IMR-90 (cell line): ENCODE results near the gene ITFG2. TPM values are rescaled to one million over a fixed set of nuclear protein-coding genes. Genes with fewer than 3 reads are reported as not detected.

ENCODE experiments used
- ATAC-seq: fragments of 200-7000 bp; cut with Tn5 transposase; 2 replicates; pipeline ENCODE4 v1.9.1; 2020; ENCODE audit warnings: low read depth, mild to moderate bottlenecking, moderate library complexity
- BruUV-seq: library from RNA; stranded (reverse); fragments of 400-500 nt; replicated peaks from 2 replicates; lab custom pipeline; 2021; lab: Mats Ljungman, UMichigan
- CTCF ChIA-PET: fragments of 300-600 bp; formaldehyde crosslinking; extraction: SDS; loops from one replicate; lab custom pipeline; 2021; ENCODE audit warnings: antibody characterized with exemption; lab: Yijun Ruan, JAX
- POLR2A ChIA-PET: fragments of 300-600 bp; sonication (Branson Sonifier 250); formaldehyde crosslinking; loops from one replicate; lab custom pipeline; 2022; ENCODE audit warnings: antibody characterized with exemption; ENCODE audit not compliant: unreplicated experiment; lab: Charles Lee
- DNase-seq: peaks from one replicate; pipeline ENCODE4 v3.0.0; 2013
- H2AFZ ChIP-seq: replicated peaks from 2 replicates; pipeline ENCODE3; 2013; ENCODE audit warnings: low read length, mild to moderate bottlenecking; ENCODE audit not compliant: poor library complexity
- H2AK5ac ChIP-seq: 2 replicates; pipeline ENCODE4 v1.6.1; 2013; ENCODE audit warnings: low read depth, low read length, inconsistent platforms
- H2AK9ac ChIP-seq: replicated peaks from 2 replicates; pipeline ENCODE3; 2013; ENCODE audit warnings: mild to moderate bottlenecking, low read depth, low read length, moderate library complexity; ENCODE audit not compliant: poor library complexity
- H2BK120ac ChIP-seq: 2 replicates; pipeline ENCODE4 v1.6.1; 2013; ENCODE audit warnings: low read depth, low read length, inconsistent platforms
- H2BK15ac ChIP-seq: 3 replicates; pipeline ENCODE4 v1.6.1; 2013; ENCODE audit warnings: low read depth, low read length, inconsistent platforms
- H2BK20ac ChIP-seq: 2 replicates; pipeline ENCODE4 v1.6.1; 2013; ENCODE audit warnings: low read depth, mild to moderate bottlenecking, inconsistent platforms, low read length, moderate library complexity
- H2BK5ac ChIP-seq: 2 replicates; pipeline ENCODE4 v1.6.1; 2013; ENCODE audit warnings: mild to moderate bottlenecking, low read depth, low read length, inconsistent platforms; ENCODE audit not compliant: poor library complexity, severe bottlenecking
- H3K14ac ChIP-seq: replicated peaks from 2 replicates; pipeline ENCODE4 v1.6.1; 2013; ENCODE audit warnings: low read depth, low read length, inconsistent platforms
- H3K18ac ChIP-seq: 2 replicates; pipeline ENCODE4 v1.6.1; 2013; ENCODE audit warnings: low read depth, low read length, control low read depth
- H3K23ac ChIP-seq: 2 replicates; pipeline ENCODE4 v1.6.1; 2013; ENCODE audit warnings: low read depth, low read length, inconsistent platforms
- H3K27ac ChIP-seq: 2 replicates; pipeline ENCODE4 v1.5.1; 2013; ENCODE audit warnings: mild to moderate bottlenecking, control low read depth, low read length; ENCODE audit not compliant: insufficient read depth
- H3K27me3 ChIP-seq: 2 replicates; pipeline ENCODE4 v1.6.1; 2013; ENCODE audit warnings: low read length; ENCODE audit not compliant: control insufficient read depth, insufficient read depth
- H3K36me3 ChIP-seq: 2 replicates; pipeline ENCODE4 v1.6.1; 2013; ENCODE audit warnings: low read length, mixed read lengths; ENCODE audit not compliant: control insufficient read depth, insufficient read depth
- H3K4ac ChIP-seq: 2 replicates; pipeline ENCODE4 v1.6.1; 2013; ENCODE audit warnings: low read depth, low read length, inconsistent platforms
- H3K4me1 ChIP-seq: 2 replicates; pipeline ENCODE4 v1.6.1; 2013; ENCODE audit warnings: low read length, mixed read lengths; ENCODE audit not compliant: control insufficient read depth, insufficient read depth
- H3K4me2 ChIP-seq: 2 replicates; pipeline ENCODE4 v1.6.1; 2013; ENCODE audit warnings: low read depth, mild to moderate bottlenecking, control low read depth, low read length, moderate library complexity
- H3K4me3 ChIP-seq: 2 replicates; pipeline ENCODE4 v1.5.1; 2013; ENCODE audit warnings: low read depth, mild to moderate bottlenecking, control low read depth, low read length, moderate library complexity; ENCODE audit not compliant: insufficient read depth
- H3K56ac ChIP-seq: 2 replicates; pipeline ENCODE4 v1.6.1; 2013; ENCODE audit warnings: low read length, inconsistent platforms; ENCODE audit not compliant: insufficient read depth; ENCODE audit errors: extremely low read depth
- H3K79me1 ChIP-seq, 2 experiments: 2 replicates each; pipeline ENCODE4 v1.6.1; 2013; ENCODE audit warnings: low read length in 2 of 2, inconsistent platforms in 1 of 2, low read depth in 1 of 2
- H3K9ac ChIP-seq: 2 replicates; pipeline ENCODE4 v1.6.1; 2013; ENCODE audit warnings: low read depth, low read length, control low read depth
- H3K9me1 ChIP-seq: 2 replicates; pipeline ENCODE4 v1.6.1; 2013; ENCODE audit warnings: low read length, inconsistent platforms; ENCODE audit not compliant: insufficient read depth
- H3K9me3 ChIP-seq: 2 replicates; pipeline ENCODE4 v1.6.1; 2013; ENCODE audit warnings: low read length; ENCODE audit not compliant: control insufficient read depth, insufficient read depth
- H4K20me1 ChIP-seq: 2 replicates; pipeline ENCODE4 v1.6.1; 2013; ENCODE audit warnings: low read length, inconsistent platforms; ENCODE audit not compliant: insufficient read depth
- H4K5ac ChIP-seq: 2 replicates; pipeline ENCODE4 v1.6.1; 2013; ENCODE audit warnings: mild to moderate bottlenecking, low read depth, low read length, control low read depth
- H4K8ac ChIP-seq, 2 experiments: 2 replicates each; pipeline ENCODE4 v1.6.1; 2013; ENCODE audit warnings: low read depth in 2 of 2, low read length in 2 of 2, control low read depth in 1 of 2, inconsistent platforms in 1 of 2
- H4K91ac ChIP-seq: 2 replicates; pipeline ENCODE4 v1.6.1; 2013; ENCODE audit warnings: low read depth, low read length, inconsistent platforms; ENCODE audit not compliant: insufficient read depth
- BHLHE40 ChIP-seq: fragments of 150-350 bp; IDR thresholded peaks from 2 replicates; pipeline ENCODE4 v1.6.1; 2016; ENCODE audit warnings: mild to moderate bottlenecking, low read depth, low read length
- CHD1 ChIP-seq: IDR thresholded peaks from 2 replicates; pipeline ENCODE4 v1.6.1; 2012; ENCODE audit warnings: low read depth, low read length, improper control_type of control experiment
- FOS ChIP-seq: fragments of 150-350 bp; IDR thresholded peaks from 2 replicates; pipeline ENCODE4 v1.6.1; 2016; ENCODE audit warnings: low read depth, low read length
- MAFK ChIP-seq: IDR thresholded peaks from 2 replicates; pipeline ENCODE4 v1.6.1; 2012; ENCODE audit warnings: low read depth, low read length, improper control_type of control experiment
- MAZ ChIP-seq: IDR thresholded peaks from 2 replicates; pipeline ENCODE4 v1.6.1; 2012; ENCODE audit warnings: low read depth, mild to moderate bottlenecking, low read length, improper control_type of control experiment, moderate library complexity, borderline replicate concordance
- MXI1 ChIP-seq: IDR thresholded peaks from 2 replicates; pipeline ENCODE4 v1.6.1; 2012; ENCODE audit warnings: low read depth, mild to moderate bottlenecking, low read length, moderate library complexity, borderline replicate concordance
- NFE2L2 ChIP-seq: fragments of 150-350 bp; IDR thresholded peaks from 2 replicates; pipeline ENCODE4 v1.6.1; 2016; ENCODE audit warnings: low read depth, mild to moderate bottlenecking, low read length
- POLR2A ChIP-seq: IDR thresholded peaks from 2 replicates; pipeline ENCODE4 v1.6.1; 2012; ENCODE audit warnings: mild to moderate bottlenecking, low read depth, low read length
- RAD21 ChIP-seq: IDR thresholded peaks from 2 replicates; pipeline ENCODE4 v1.6.1; 2012; ENCODE audit warnings: low read length, improper control_type of control experiment
- RCOR1 ChIP-seq: IDR thresholded peaks from 2 replicates; pipeline ENCODE4 v1.6.1; 2012; ENCODE audit warnings: mild to moderate bottlenecking, low read length, improper control_type of control experiment; ENCODE audit not compliant: insufficient replicate concordance
- RFX5 ChIP-seq: IDR thresholded peaks from 2 replicates; pipeline ENCODE4 v1.8.0; 2012; ENCODE audit warnings: low read depth, mild to moderate bottlenecking, low read length, moderate library complexity
- WGBS, 2 experiments: methylation state at CpG; one replicate each; pipeline versions ENCODE4 v1.1.5 to v1.1.7; 2013; ENCODE audit warnings: missing lambda C conversion rate in 2 of 2; ENCODE audit not compliant: insufficient read length in 1 of 2; ENCODE audit errors: extremely low coverage in 2 of 2; 5-methylcytosine and 5-hydroxymethylcytosine counted together
- dilution Hi-C: fragments of 300-500 bp; cut with HindIII; formaldehyde crosslinking; loops from one replicate; pipeline ENCODE4 v1.14.3; 2018; ENCODE audit warnings: low sequenced_read_pairs; ENCODE audit not compliant: unreplicated experiment
- in situ Hi-C: fragments of 300-500 bp; cut with MboI; formaldehyde crosslinking; loops from 3 replicates; pipeline ENCODE4 v1.14.3; 2019; ENCODE audit warnings: low sequenced_read_pairs, inconsistent platforms, mixed read lengths
- intact Hi-C: fragments of 100-400 bp; cut with micrococcal nuclease; formaldehyde crosslinking; loops from 2 replicates; pipeline ENCODE4 v1.10.0; 2022
- polyA plus RNA-seq, 3 experiments: library from polyadenylated mRNA; depleted of rRNA; stranded (reverse); fragments of >200 nt; gene quantifications; 2 replicates each; pipeline ENCODE4 v1.2.3, GENCODE V29; 2012; ENCODE audit warnings: low replicate concordance in 1 of 3
- total RNA-seq: library from RNA; depleted of rRNA; stranded (reverse); fragments of >200 nt; gene quantifications from 2 replicates; pipeline ENCODE4 v1.2.3, GENCODE V29; 2012
- TF ChIP-seq, protein P1 (sequence below): fragments of 150-350 bp; IDR thresholded peaks from 2 replicates; pipeline ENCODE4 v1.6.1; 2017; ENCODE audit warnings: mild to moderate bottlenecking, antibody characterized with exemption, low read length, low read depth
- TF ChIP-seq, protein P2 (sequence below): fragments of 150-350 bp; IDR thresholded peaks from 2 replicates; pipeline ENCODE4 v1.6.1; 2016; ENCODE audit warnings: low read depth, mild to moderate bottlenecking, low read length, moderate library complexity, borderline replicate concordance
- TF ChIP-seq, protein P3 (sequence below): conservative IDR thresholded peaks from 2 replicates; pipeline ENCODE4 v1.5.1; 2012; ENCODE audit warnings: mild to moderate bottlenecking, low read depth, low read length, improper control_type of control experiment

ITFG2 gene
- total and polyA plus RNA-seq, 2 of the 4 experiments (the other 2 are of a cell fraction): 20.3 to 25.5 TPM

DNA sequence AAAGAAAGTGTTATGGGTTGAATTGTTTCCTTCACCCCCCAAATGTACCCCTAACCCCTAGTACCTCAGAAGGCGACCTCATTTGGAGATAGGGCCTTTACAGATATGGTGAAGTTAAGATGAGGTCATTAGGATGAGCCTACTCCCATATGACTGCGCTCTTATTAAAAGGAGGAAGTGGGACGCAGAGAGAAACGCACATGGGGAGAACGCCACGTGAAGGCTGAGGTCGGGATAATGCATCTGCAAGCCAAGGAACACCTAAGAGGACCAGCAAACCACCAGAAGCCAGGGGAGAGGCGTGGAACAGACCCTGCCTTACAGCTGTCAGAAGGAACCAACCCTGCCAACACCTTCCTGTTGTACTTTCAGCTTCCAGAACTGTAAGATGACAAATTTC is 24.1 kb downstream of the ITFG2 start:
- no peak overlapping the region for H3K56ac ChIP-seq
- POLR2A ChIA-PET: no interaction called here
- H2BK5ac ChIP-seq: no peak overlapping the region
- H3K36me3 ChIP-seq: no peaks in the 10 kb centered on the region; the same call in 1 of the 2 replicates
- intact Hi-C loops: no loop called here
- H3K9ac ChIP-seq: no peak overlapping the region
- H3K79me1 ChIP-seq: no peaks in the 10 kb centered on the region
- H2AK5ac ChIP-seq: no peak overlapping the region
- no peak overlapping the region for H4K91ac ChIP-seq
- peaks cover 7% of the 10 kb centered on the region for H3K4me1 ChIP-seq
- no peak overlapping the region for H2BK20ac ChIP-seq
- H4K5ac ChIP-seq: no peak overlapping the region
- no peak overlapping the region for H3K14ac ChIP-seq
- BruUV-seq: no TSS peak
- H3K4me3 ChIP-seq: no peak overlapping the region
- H3K27me3 ChIP-seq: no peaks in the 10 kb centered on the region
- ATAC-seq: no peak
- H3K9me1 ChIP-seq: no peaks in the 10 kb centered on the region
- in situ Hi-C loops: no loop called here
- H3K23ac ChIP-seq: no peak overlapping the region
- no peak overlapping the region for H2BK120ac ChIP-seq
- H2AFZ ChIP-seq: no peak overlapping the region
- 89% methylated on average over 5 of the region's 8 CpGs; no CpG with 5 or more reads in 1 of the 2 experiments for WGBS, 2 experiments
- DNase-seq: no peak
- dilution Hi-C loops: no loop called here
- no peaks in the 10 kb centered on the region for H4K20me1 ChIP-seq
- H2BK15ac ChIP-seq: no peak overlapping the region
- no peak overlapping the region for H3K4me2 ChIP-seq
- H3K27ac ChIP-seq: no peak overlapping the region
- H3K9me3 ChIP-seq: no peaks in the 10 kb centered on the region
- TF ChIP-seq CHD1 (no peak), MAZ (no peak), RFX5 (no peak), FOS (no peak), RCOR1 (no peak), MAFK (no peak), MXI1 (no peak), BHLHE40 (no peak), RAD21 (no peak), POLR2A (no peak), NFE2L2 (no peak)
- TF ChIP-seq, protein P1, sequence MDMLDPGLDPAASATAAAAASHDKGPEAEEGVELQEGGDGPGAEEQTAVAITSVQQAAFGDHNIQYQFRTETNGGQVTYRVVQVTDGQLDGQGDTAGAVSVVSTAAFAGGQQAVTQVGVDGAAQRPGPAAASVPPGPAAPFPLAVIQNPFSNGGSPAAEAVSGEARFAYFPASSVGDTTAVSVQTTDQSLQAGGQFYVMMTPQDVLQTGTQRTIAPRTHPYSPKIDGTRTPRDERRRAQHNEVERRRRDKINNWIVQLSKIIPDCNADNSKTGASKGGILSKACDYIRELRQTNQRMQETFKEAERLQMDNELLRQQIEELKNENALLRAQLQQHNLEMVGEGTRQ: no peak
- TF ChIP-seq, protein P2, sequence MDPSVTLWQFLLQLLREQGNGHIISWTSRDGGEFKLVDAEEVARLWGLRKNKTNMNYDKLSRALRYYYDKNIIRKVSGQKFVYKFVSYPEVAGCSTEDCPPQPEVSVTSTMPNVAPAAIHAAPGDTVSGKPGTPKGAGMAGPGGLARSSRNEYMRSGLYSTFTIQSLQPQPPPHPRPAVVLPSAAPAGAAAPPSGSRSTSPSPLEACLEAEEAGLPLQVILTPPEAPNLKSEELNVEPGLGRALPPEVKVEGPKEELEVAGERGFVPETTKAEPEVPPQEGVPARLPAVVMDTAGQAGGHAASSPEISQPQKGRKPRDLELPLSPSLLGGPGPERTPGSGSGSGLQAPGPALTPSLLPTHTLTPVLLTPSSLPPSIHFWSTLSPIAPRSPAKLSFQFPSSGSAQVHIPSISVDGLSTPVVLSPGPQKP: no peak
- TF ChIP-seq, protein P3, sequence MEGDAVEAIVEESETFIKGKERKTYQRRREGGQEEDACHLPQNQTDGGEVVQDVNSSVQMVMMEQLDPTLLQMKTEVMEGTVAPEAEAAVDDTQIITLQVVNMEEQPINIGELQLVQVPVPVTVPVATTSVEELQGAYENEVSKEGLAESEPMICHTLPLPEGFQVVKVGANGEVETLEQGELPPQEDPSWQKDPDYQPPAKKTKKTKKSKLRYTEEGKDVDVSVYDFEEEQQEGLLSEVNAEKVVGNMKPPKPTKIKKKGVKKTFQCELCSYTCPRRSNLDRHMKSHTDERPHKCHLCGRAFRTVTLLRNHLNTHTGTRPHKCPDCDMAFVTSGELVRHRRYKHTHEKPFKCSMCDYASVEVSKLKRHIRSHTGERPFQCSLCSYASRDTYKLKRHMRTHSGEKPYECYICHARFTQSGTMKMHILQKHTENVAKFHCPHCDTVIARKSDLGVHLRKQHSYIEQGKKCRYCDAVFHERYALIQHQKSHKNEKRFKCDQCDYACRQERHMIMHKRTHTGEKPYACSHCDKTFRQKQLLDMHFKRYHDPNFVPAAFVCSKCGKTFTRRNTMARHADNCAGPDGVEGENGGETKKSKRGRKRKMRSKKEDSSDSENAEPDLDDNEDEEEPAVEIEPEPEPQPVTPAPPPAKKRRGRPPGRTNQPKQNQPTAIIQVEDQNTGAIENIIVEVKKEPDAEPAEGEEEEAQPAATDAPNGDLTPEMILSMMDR: no peak
- no peak overlapping the region for H4K8ac ChIP-seq
- H3K18ac ChIP-seq: no peak overlapping the region
- H3K4ac ChIP-seq: no peak overlapping the region
- CTCF ChIA-PET: no interaction called here
- no peak overlapping the region for H2AK9ac ChIP-seq
